HG03095 (cell line): ENCODE results near the gene TEX55.
"Not testable (repeated sequence)": the region's sequence is repeated elsewhere in the genome, so short reads cannot be mapped to it uniquely, and the experiment has no call there.

ENCODE experiments used
- ATAC-seq: cut with Tn5 transposase; IDR thresholded peaks from one replicate; pipeline ENCODE4 v1.9.1; 2021; ENCODE audit warnings: moderate library complexity; ENCODE audit not compliant: unreplicated experiment

Gene TEX55

GRCh38 chr3:119160361-119160760, 14.4 kb downstream of the TEX55 start:
- no peak for ATAC-seq

- no peak for ATAC-seq
Measured at GRCh38 chr3:119160815-119161214, 14.8 kb downstream of the TEX55 start.

DNA sequence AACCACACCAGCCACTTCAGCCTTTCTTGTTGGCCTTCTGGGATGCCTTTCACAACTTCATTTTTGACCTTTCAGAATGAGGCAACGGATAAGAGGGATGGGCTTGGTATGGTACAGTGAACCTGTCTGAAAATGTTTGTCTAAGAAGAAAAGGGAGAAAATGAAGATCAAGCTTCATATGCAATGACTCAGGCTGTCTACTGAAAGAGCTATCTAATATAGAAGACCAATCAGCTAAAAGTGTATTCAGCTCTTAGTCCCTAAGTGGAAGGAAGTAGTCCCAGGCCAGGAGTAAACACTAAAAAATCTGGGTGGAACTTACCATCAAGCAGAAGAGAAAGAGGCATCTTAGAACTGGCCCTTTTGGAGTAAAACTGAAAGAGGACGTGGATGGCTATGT, 15.3 kb downstream of the TEX55 start:
- ATAC-seq, result no peak

GRCh38 chr3:119164745-119165144, 18.8 kb downstream of the TEX55 start:
- ATAC-seq, result not testable (repeated sequence)

- ATAC-seq, result no peak
Measured at GRCh38 chr3:119170821-119171220, 24.9 kb downstream of the TEX55 start.

DNA sequence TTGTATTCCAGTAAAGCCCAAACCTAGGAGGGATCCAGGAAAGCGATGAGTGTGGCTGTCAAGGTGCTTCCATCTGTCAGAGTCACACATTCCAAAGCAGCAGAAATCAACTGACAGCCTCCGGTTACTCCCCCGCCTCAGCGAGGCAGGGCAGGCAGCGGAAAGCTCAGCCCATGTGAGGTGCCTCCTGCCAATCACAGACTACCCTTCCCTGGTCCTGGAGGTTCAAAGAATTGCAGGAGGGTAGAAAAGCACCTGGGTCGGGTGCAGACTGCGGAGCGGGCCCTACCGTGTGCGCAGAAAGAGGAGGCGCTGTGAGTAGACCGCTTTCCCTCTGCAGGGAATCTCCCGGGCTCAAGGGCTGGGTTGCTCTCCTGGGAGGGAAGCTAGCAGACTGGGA, 27.4 kb downstream of the TEX55 start, which contains the start of gene UPK1B:
Gene UPK1B, plus strand, starts transcription at position 274 of the 400 bp plus-strand sequence. CDS start 13,144 bp downstream, outside the sequence.
- ATAC-seq, result no peak

- no peak for ATAC-seq
Measured at GRCh38 chr3:119175872-119176756, 30.1 kb downstream of the TEX55 start.

GRCh38 chr3:119176778-119177177, 30.8 kb downstream of the TEX55 start:
- no peak for ATAC-seq

DNA sequence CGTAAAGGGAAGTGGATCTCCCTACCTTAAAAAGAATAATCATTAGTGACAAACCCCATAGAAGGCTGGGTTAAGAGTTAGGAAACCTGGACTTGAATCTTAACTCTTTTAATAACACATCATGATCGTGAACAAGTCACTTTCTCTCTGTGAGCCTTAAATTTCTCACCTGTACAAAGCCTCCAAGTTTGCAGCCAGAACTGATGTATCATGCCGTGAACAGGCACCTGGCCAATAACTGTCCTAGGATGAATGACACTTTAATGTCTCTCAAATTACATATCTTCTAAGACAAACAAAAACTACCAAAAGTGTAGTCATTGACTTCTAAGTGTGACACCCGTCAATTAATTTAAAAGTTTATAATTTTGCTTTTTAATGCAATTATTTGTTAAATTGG, 31.4 kb downstream of the TEX55 start:
- ATAC-seq, result no peak

GRCh38 chr3:119181765-119182164, 35.8 kb downstream of the TEX55 start:
- no peak for ATAC-seq

DNA sequence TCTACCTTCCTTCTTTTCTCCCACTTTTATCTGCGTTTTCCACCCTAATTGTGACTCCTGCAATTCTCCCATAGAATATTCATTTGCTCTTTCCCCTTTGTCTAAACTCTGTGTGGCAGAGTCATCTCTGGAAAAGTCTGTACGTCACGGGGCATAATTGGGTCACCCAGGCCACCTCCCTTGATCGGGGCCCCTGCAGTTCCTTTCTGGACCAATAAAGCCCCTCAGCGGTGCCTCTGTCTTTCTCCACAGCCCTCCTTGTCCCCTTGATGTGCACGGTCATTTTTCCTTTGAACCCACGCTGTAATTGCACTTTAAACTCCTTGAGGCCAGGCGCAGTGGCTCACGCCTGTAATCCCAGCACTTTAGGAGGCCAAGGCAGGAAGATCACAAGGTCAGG, 38.1 kb downstream of the TEX55 start:
- ATAC-seq, result no peak

DNA sequence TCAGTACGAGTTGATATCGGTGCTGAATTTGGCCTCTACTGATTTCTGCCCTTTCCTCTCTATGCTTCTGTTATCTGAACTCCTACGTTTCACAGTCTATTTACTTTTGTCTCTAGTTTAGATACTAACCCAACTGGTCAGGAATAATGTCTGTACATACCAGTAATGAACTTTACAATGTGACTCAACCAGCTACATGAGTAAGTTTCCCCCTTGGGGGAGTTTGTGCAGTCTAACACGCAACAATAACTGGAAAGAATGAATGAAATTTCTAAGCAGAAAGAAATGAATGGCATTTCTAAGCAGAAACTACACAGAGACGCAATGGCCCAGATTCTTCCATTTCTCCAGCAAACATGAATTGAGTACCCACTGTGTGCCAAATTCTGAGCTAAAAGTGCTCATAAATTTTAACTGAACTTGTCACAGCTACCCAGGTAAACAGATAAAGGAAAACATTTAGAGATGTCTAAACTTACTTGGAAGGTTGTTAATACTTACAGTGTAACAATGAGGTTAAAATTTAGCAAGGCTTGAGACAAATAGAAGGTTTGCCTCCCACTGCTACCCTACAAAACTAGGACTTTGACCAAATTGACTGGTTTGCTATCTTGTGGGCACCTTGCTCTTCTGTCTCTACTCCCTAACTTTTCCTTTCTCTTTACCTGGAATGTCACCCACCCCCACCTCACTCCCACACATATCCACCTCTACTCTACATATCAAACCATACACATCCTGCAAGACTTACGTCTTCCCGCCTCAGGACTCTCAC, 39.0 kb downstream of the TEX55 start:
- ATAC-seq, result no peak

DNA sequence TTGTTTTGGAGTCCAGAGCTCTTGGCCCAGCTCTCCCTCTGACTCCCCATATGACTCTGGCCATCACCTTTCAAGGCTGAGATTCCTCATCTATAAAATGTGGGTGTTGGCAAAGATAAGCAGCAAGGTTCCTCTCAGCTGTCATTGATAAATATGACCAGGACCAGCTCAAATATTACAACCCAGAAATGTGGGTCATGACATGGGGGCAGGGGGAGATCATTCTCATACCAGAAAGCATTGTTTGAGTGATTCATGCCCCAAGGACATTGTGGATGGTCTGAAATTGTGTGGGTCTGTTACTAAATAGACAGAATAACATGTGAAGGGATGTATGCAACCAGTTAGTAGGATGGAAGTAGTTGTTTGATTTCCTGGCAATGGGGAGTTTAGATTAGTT, 41.3 kb downstream of the TEX55 start:
- no peak for ATAC-seq

GRCh38 chr3:119191800-119192199, 45.8 kb downstream of the TEX55 start:
- no peak for ATAC-seq

DNA sequence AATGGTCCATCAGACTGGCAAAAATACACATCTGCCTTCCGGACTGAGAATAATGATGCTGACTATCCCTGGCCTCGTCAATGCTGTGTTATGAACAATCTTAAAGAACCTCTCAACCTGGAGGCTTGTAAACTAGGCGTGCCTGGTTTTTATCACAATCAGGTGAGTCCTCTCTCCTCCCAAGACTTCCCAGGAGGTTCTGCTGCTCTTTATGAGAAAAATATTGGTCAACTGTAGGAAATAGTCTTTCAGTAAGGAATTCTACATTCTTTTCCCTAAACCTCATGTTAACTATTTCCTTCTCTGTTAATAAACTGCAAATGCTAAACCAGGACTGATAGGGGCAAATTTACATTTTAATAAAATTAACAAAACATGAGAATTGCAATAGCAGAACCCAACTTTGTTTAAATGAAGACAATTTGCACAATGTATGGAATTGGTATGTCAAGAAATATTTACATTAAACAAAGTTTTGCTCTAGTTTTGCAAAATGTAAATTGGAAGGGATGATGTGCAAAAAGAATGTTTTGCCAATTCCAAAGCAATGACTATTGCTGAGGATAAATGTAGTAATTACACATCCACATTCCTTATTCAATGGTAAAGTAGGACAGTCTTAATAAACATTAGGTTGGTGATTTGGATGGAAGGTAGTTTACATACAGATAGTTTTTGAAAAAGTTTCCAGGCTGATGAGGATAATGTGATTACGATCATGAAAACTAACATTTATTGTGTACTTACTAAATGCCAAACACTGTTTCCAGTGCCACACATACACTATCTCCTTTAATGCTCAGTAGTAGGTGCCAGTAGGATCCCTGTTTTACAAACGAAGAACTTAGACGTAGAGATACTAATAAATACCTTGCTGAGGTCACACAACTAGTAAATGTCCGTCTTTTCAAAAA, 48.5 kb downstream of the TEX55 start:
- no peak for ATAC-seq

DNA sequence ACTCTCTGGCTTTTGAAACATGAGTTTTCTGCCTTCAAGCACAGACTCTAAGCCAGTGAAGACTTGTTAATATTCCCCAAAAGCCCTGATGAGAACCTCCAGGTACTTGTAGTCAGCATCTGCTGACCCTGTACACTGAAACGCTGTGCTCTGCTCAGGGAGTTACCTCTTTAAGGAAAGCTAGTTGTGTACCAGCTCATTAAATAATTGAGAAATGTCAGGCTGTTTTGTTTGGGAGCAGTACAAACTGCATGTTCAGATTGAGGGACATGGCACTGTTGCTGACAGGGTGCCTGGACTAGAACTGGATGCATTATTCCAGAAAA, 49.1 kb downstream of the TEX55 start:
- ATAC-seq, result no peak

- no peak for ATAC-seq
Measured at GRCh38 chr3:119195911-119196310, 49.9 kb downstream of the TEX55 start.
